HG03097 (cell line): Measurements from ENCODE around the gene CRTC3.
"Not testable (repeated sequence)": the region's sequence is repeated elsewhere in the genome, so short reads cannot be mapped to it uniquely, and the experiment has no call there.

Source experiments
- ATAC-seq: cut with Tn5 transposase; IDR thresholded peaks from one replicate; pipeline ENCODE4 v1.9.1; 2021; ENCODE audit not compliant: unreplicated experiment, low FRiP score

The CRTC3 gene

GRCh38 chr15:90529371-90530249, at the start of gene CRTC3:
Gene CRTC3 (plus strand): TSS chr15:90529923. CDS start chr15:90530072, 149 bp downstream.
- peak; percentile 59 for ATAC-seq

GRCh38 chr15:90481023-90481422, 48.7 kb upstream of the CRTC3 start:
- no peak for ATAC-seq

- no peak for ATAC-seq
Observed at GRCh38 chr15:90482124-90483011, 47.4 kb upstream of the CRTC3 start.

GRCh38 chr15:90483012-90483307, 46.8 kb upstream of the CRTC3 start:
- ATAC-seq = no peak

- ATAC-seq = no peak
Observed at GRCh38 chr15:90483637-90484036, 46.1 kb upstream of the CRTC3 start.

GRCh38 chr15:90487186-90487585, 42.5 kb upstream of the CRTC3 start:
- no peak for ATAC-seq

- no peak for ATAC-seq
Observed at GRCh38 chr15:90489514-90489913, 40.2 kb upstream of the CRTC3 start.

- no peak for ATAC-seq
Observed at GRCh38 chr15:90489944-90490343, 39.8 kb upstream of the CRTC3 start.

- no peak for ATAC-seq
Observed at GRCh38 chr15:90493647-90494046, 36.1 kb upstream of the CRTC3 start.

- ATAC-seq = no peak
Observed at GRCh38 chr15:90495067-90495466, 34.7 kb upstream of the CRTC3 start.

GRCh38 chr15:90496791-90497190, 32.9 kb upstream of the CRTC3 start:
- no peak for ATAC-seq

GRCh38 chr15:90497376-90497775, 32.3 kb upstream of the CRTC3 start:
- ATAC-seq = no peak

GRCh38 chr15:90497912-90498311, 31.8 kb upstream of the CRTC3 start:
- ATAC-seq = no peak

GRCh38 chr15:90500171-90500570, 29.6 kb upstream of the CRTC3 start:
- no peak for ATAC-seq

GRCh38 chr15:90501898-90502297, 27.8 kb upstream of the CRTC3 start:
- no peak for ATAC-seq

- not testable (repeated sequence) for ATAC-seq
Observed at GRCh38 chr15:90510781-90511180, 18.9 kb upstream of the CRTC3 start.

- ATAC-seq = not testable (repeated sequence)
Observed at GRCh38 chr15:90511211-90511618, 18.5 kb upstream of the CRTC3 start.

GRCh38 chr15:90512276-90512675, 17.4 kb upstream of the CRTC3 start:
- ATAC-seq = no peak

- no peak for ATAC-seq
Observed at GRCh38 chr15:90512981-90513380, 16.7 kb upstream of the CRTC3 start.

GRCh38 chr15:90513448-90513847, 16.3 kb upstream of the CRTC3 start:
- no peak for ATAC-seq

GRCh38 chr15:90513893-90514292, 15.8 kb upstream of the CRTC3 start:
- not testable (repeated sequence) for ATAC-seq

GRCh38 chr15:90519688-90520087, 10.0 kb upstream of the CRTC3 start:
- no peak for ATAC-seq
